A549 treated with AZD9567 at 1 μM for 4 hours (cell line): ENCODE measurements around the gene POLE4. TPM values are rescaled to one million over a fixed set of nuclear protein-coding genes. Genes with fewer than 3 reads are reported as not detected.

Experiments used
- total RNA-seq: library from RNA; stranded (reverse); fragments of 200-300 nt; extraction: Qiagen RNA extraction; gene quantifications from 5 replicates; pipeline ENCODE4 v1.2.3, GENCODE V29; 2022; ENCODE audit not compliant: insufficient read depth

The POLE4 gene, protein sequence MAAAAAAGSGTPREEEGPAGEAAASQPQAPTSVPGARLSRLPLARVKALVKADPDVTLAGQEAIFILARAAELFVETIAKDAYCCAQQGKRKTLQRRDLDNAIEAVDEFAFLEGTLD
- 92.4 to 177 TPM (median 171 TPM) in 5 replicates for total RNA-seq

GRCh38 chr2:74958274-74959105 is at the start of gene POLE4:
Gene POLE4, plus strand, starts transcription at chr2:74958643. Its CDS starts 37 bp downstream, at chr2:74958680.

Other genes starting within 250 kb of the POLE4 start
- gene HK2, start 124.5 kb upstream of the POLE4 start, total RNA-seq: 0.60 to 1.1 TPM (median 0.91 TPM) in 5 replicates
- gene TACR1, start 240.9 kb downstream of the POLE4 start, total RNA-seq: 0.05 to 0.14 TPM (median 0.08 TPM) in 4 of 5 replicates, not detected in the other